ENCODE measurements around the gene NMNAT3. TPM values are rescaled to one million over a fixed set of nuclear protein-coding genes. Genes with fewer than 3 reads are reported as not detected.

The NMNAT3 gene
- total and polyA plus RNA-seq, 2 experiments from 2014 or later = 8.3 to 9.2 TPM

- TF ChIP-seq EZH2phosphoT487 (IDR thresholded peaks at IDR 0.05; ENCODE audit: unreplicated experiment) (no peak), STAT1 (IDR thresholded peaks at IDR 0.05; ENCODE audit: unreplicated experiment) (no peak), NANOG (IDR thresholded peaks at IDR 0.05; ENCODE audit: borderline replicate concordance) (no peak)
Measured at GRCh38 chr3:139671107-139671506, 6.7 kb downstream of the NMNAT3 start (continued).

DNA sequence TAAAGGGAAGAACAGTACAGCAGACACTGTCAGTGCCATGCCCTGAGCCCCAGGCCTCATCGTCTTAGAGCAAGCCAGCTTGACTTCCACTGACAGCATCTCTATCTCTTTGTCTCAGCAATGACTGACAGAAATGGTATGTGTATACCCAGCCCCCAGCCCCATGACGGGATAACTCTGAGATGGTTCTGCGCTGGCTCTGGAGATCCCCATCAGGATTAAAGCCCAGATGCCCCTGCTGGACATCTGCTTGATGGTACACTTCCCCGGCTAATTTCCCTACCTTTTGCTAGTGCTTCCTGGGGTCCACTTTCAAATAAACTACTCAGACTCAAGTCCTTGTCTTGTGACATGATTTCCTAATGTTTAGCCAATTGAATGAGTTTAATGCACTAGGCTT is 7.6 kb downstream of the NMNAT3 start:
- Histone ChIP-seq H2AFZ (no peak overlapping the region), H3K4me1 (ENCODE audit: insufficient read depth) (peaks cover 46% of the 10 kb centered on the region), H3K4me3 (no peak overlapping the region), H3K27ac (ENCODE audit: low read depth) (no peak overlapping the region), H3K79me2 (replicated peaks; ENCODE audit: insufficient read depth) (no peaks in the 10 kb centered on the region), H3K36me3 (ENCODE audit: insufficient read depth) (no peaks in the 10 kb centered on the region), H3K4me2 (no peak overlapping the region), H3K27me3 (ENCODE audit: insufficient read depth) (no peaks in the 10 kb centered on the region), H3F3A (replicated peaks; ENCODE audit: low read depth) (no peaks in the 10 kb centered on the region), H4K20me1 (replicated peaks; ENCODE audit: insufficient read depth) (no peaks in the 10 kb centered on the region), H3K9me2 (ENCODE audit: insufficient read depth) (peaks cover 5% of the 10 kb centered on the region)
- TF ChIP-seq ZNF114 (CRISPR knock-in tag; IDR thresholded peaks at IDR 0.05) = no peak
- TF ChIP-seq EZH2phosphoT487 (IDR thresholded peaks at IDR 0.05; ENCODE audit: unreplicated experiment) = no peak
- TF ChIP-seq JUNB (IDR thresholded peaks at IDR 0.05; ENCODE audit: unreplicated experiment) = no peak
- TF ChIP-seq, protein P1, sequence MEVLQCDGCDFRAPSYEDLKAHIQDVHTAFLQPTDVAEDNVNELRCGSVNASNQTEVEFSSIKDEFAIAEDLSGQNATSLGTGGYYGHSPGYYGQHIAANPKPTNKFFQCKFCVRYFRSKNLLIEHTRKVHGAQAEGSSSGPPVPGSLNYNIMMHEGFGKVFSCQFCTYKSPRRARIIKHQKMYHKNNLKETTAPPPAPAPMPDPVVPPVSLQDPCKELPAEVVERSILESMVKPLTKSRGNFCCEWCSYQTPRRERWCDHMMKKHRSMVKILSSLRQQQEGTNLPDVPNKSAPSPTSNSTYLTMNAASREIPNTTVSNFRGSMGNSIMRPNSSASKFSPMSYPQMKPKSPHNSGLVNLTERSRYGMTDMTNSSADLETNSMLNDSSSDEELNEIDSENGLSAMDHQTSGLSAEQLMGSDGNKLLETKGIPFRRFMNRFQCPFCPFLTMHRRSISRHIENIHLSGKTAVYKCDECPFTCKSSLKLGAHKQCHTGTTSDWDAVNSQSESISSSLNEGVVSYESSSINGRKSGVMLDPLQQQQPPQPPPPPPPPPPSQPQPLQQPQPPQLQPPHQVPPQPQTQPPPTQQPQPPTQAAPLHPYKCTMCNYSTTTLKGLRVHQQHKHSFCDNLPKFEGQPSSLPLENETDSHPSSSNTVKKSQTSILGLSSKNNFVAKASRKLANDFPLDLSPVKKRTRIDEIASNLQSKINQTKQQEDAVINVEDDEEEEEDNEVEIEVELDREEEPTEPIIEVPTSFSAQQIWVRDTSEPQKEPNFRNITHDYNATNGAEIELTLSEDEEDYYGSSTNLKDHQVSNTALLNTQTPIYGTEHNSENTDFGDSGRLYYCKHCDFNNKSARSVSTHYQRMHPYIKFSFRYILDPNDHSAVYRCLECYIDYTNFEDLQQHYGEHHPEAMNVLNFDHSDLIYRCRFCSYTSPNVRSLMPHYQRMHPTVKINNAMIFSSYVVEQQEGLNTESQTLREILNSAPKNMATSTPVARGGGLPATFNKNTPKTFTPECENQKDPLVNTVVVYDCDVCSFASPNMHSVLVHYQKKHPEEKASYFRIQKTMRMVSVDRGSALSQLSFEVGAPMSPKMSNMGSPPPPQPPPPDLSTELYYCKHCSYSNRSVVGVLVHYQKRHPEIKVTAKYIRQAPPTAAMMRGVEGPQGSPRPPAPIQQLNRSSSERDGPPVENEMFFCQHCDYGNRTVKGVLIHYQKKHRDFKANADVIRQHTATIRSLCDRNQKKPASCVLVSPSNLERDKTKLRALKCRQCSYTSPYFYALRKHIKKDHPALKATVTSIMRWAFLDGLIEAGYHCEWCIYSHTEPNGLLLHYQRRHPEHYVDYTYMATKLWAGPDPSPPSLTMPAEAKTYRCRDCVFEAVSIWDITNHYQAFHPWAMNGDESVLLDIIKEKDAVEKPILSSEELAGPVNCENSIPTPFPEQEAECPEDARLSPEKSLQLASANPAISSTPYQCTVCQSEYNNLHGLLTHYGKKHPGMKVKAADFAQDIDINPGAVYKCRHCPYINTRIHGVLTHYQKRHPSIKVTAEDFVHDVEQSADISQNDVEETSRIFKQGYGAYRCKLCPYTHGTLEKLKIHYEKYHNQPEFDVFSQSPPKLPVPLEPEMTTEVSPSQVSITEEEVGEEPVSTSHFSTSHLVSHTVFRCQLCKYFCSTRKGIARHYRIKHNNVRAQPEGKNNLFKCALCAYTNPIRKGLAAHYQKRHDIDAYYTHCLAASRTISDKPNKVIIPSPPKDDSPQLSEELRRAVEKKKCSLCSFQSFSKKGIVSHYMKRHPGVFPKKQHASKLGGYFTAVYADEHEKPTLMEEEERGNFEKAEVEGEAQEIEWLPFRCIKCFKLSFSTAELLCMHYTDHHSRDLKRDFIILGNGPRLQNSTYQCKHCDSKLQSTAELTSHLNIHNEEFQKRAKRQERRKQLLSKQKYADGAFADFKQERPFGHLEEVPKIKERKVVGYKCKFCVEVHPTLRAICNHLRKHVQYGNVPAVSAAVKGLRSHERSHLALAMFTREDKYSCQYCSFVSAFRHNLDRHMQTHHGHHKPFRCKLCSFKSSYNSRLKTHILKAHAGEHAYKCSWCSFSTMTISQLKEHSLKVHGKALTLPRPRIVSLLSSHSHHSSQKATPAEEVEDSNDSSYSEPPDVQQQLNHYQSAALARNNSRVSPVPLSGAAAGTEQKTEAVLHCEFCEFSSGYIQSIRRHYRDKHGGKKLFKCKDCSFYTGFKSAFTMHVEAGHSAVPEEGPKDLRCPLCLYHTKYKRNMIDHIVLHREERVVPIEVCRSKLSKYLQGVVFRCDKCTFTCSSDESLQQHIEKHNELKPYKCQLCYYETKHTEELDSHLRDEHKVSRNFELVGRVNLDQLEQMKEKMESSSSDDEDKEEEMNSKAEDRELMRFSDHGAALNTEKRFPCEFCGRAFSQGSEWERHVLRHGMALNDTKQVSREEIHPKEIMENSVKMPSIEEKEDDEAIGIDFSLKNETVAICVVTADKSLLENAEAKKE (CRISPR knock-in tag; IDR thresholded peaks at IDR 0.05) = no peak
- TF ChIP-seq ZNF331 (CRISPR knock-in tag; IDR thresholded peaks at IDR 0.05; ENCODE audit: low read depth) = no peak
- TF ChIP-seq REST (IDR thresholded peaks at IDR 0.05; ENCODE audit: unreplicated experiment) = no peak
- TF ChIP-seq, protein P2, sequence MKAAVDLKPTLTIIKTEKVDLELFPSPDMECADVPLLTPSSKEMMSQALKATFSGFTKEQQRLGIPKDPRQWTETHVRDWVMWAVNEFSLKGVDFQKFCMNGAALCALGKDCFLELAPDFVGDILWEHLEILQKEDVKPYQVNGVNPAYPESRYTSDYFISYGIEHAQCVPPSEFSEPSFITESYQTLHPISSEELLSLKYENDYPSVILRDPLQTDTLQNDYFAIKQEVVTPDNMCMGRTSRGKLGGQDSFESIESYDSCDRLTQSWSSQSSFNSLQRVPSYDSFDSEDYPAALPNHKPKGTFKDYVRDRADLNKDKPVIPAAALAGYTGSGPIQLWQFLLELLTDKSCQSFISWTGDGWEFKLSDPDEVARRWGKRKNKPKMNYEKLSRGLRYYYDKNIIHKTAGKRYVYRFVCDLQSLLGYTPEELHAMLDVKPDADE (IDR thresholded peaks at IDR 0.05) = no peak
- TF ChIP-seq, protein P3, sequence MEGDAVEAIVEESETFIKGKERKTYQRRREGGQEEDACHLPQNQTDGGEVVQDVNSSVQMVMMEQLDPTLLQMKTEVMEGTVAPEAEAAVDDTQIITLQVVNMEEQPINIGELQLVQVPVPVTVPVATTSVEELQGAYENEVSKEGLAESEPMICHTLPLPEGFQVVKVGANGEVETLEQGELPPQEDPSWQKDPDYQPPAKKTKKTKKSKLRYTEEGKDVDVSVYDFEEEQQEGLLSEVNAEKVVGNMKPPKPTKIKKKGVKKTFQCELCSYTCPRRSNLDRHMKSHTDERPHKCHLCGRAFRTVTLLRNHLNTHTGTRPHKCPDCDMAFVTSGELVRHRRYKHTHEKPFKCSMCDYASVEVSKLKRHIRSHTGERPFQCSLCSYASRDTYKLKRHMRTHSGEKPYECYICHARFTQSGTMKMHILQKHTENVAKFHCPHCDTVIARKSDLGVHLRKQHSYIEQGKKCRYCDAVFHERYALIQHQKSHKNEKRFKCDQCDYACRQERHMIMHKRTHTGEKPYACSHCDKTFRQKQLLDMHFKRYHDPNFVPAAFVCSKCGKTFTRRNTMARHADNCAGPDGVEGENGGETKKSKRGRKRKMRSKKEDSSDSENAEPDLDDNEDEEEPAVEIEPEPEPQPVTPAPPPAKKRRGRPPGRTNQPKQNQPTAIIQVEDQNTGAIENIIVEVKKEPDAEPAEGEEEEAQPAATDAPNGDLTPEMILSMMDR (conservative IDR thresholded peaks at IDR 0.05; ENCODE audit: low read depth in 2 of 2) = no peak
- no peaks in the 10 kb centered on the region for H3K36me3 Mint-ChIP-seq (ENCODE audit: low read depth)
- DNase-seq (ENCODE audit: low spot score) (peak; percentile 11), ATAC-seq (peak; percentile 21; the same call in 1 of the 3 replicates)
- no peak overlapping the region for H3K27ac Mint-ChIP-seq
- H3K4me3 Mint-ChIP-seq = no peak overlapping the region
- peaks cover 43% of the 10 kb centered on the region for H3K4me1 Mint-ChIP-seq
- no peaks in the 10 kb centered on the region for H3K9me3 Mint-ChIP-seq
- peaks cover 1% of the 10 kb centered on the region for H3K27me3 Mint-ChIP-seq (ENCODE audit: insufficient read depth, low read depth, poor library complexity)

Measured in GM23338 (cell line).